ENCODE results near the gene ATP8A2.

ATP8A2 gene

DNA sequence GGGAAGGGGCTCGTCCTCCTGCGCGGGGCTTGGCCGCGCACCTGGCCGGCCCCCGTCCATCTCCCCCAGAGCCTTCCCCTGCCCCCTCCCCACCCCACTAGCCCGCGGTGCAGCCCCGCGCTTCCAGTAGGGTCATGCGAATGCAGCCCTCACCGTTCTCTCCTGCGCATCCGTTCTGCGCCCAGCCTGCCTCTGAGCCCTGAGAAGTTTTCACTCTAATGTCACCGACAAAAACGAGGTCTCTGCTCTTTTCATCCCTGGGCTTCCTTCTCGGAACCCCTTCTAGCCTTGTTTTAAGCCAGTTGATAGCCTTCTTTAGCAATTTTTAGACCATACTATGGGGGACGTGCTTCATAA is 97.4 kb downstream of the ATP8A2 start:
- Histone ChIP-seq H3K79me2 (no peaks in the 10 kb centered on the region), H3K4me2 (ENCODE audit: low read length) (no peak overlapping the region), H3K4me3 (ENCODE audit: low read depth, low read length) (no peak overlapping the region), H2AFZ (no peak overlapping the region), H3K9ac (no peak overlapping the region), H3K36me3 (ENCODE audit: control insufficient read depth, insufficient read depth, low read length) (no peaks in the 10 kb centered on the region), H3K27me3 (ENCODE audit: control insufficient read depth, insufficient read depth, low read length) (peaks cover 3% of the 10 kb centered on the region), H3K27ac (no peak overlapping the region), H3K9me3 (ENCODE audit: control insufficient read depth, low read length) (no peaks in the 10 kb centered on the region), H3K4me1 (no peaks in the 10 kb centered on the region)
- TF ChIP-seq, protein P1, sequence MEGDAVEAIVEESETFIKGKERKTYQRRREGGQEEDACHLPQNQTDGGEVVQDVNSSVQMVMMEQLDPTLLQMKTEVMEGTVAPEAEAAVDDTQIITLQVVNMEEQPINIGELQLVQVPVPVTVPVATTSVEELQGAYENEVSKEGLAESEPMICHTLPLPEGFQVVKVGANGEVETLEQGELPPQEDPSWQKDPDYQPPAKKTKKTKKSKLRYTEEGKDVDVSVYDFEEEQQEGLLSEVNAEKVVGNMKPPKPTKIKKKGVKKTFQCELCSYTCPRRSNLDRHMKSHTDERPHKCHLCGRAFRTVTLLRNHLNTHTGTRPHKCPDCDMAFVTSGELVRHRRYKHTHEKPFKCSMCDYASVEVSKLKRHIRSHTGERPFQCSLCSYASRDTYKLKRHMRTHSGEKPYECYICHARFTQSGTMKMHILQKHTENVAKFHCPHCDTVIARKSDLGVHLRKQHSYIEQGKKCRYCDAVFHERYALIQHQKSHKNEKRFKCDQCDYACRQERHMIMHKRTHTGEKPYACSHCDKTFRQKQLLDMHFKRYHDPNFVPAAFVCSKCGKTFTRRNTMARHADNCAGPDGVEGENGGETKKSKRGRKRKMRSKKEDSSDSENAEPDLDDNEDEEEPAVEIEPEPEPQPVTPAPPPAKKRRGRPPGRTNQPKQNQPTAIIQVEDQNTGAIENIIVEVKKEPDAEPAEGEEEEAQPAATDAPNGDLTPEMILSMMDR (IDR thresholded peaks at IDR 0.05): no peak

DNA sequence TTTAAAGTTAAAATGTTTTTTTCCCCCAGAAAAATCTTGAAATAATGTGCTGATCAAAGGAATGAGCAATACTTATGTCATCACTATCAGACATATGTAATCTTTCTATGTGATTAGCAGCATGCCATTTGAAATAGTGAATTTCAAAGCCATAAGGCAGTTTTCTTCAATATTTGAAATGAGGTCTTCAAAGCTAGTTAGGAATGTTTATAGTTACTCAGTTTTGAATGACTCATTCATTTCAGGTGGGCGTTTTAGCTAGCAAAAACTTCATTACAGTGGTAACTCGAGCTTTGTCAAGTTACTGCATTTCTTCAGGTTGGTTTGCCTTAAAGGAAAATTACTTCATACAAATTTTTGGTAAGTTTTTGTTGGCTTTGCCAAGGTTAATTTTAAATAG is 102.1 kb downstream of the ATP8A2 start:
- no peak overlapping the region for H3K9ac ChIP-seq
- H3K4me2 ChIP-seq (ENCODE audit: low read length): no peak overlapping the region
- no peaks in the 10 kb centered on the region for H3K36me3 ChIP-seq (ENCODE audit: control insufficient read depth, insufficient read depth, low read length)
- no peaks in the 10 kb centered on the region for H3K79me2 ChIP-seq
- TF ChIP-seq, protein P1 (IDR thresholded peaks at IDR 0.05): no peak
- H2AFZ ChIP-seq: no peak overlapping the region
- H3K27me3 ChIP-seq (ENCODE audit: control insufficient read depth, insufficient read depth, low read length): peaks cover 3% of the 10 kb centered on the region
- no peaks in the 10 kb centered on the region for H3K4me1 ChIP-seq
- no peak overlapping the region for H3K4me3 ChIP-seq (ENCODE audit: low read depth, low read length)
- no peaks in the 10 kb centered on the region for H3K9me3 ChIP-seq (ENCODE audit: control insufficient read depth, low read length)
- H3K27ac ChIP-seq: no peak overlapping the region

DNA sequence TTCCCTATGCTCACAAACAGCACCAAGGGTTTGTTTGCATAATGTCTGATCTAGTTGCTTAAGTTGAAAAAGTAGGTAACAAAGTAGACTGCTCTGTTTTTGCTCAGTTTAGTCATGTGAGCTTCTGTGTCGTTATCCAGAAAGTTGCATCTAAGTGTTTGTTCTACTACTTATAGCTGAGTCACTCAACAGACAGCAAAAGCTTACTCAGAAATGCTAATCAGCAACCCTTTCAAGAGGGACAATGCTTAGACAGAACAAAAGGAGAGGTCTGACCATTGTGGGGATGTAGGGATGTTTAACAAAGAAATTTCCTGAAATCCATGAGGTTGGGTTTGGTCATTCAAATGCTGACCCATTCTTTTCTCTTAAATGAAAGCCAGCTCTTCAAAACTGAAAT is 106.4 kb downstream of the ATP8A2 start:
- Histone ChIP-seq H3K4me1 (no peaks in the 10 kb centered on the region), H3K79me2 (no peaks in the 10 kb centered on the region), H3K9me3 (ENCODE audit: control insufficient read depth, low read length) (no peaks in the 10 kb centered on the region), H3K9ac (no peak overlapping the region), H3K27ac (no peak overlapping the region), H3K4me3 (ENCODE audit: low read depth, low read length) (no peak overlapping the region), H3K36me3 (ENCODE audit: control insufficient read depth, insufficient read depth, low read length) (no peaks in the 10 kb centered on the region), H3K4me2 (ENCODE audit: low read length) (no peak overlapping the region), H2AFZ (no peak overlapping the region), H3K27me3 (ENCODE audit: control insufficient read depth, insufficient read depth, low read length) (no peaks in the 10 kb centered on the region)
- TF ChIP-seq, protein P1 (IDR thresholded peaks at IDR 0.05): no peak

DNA sequence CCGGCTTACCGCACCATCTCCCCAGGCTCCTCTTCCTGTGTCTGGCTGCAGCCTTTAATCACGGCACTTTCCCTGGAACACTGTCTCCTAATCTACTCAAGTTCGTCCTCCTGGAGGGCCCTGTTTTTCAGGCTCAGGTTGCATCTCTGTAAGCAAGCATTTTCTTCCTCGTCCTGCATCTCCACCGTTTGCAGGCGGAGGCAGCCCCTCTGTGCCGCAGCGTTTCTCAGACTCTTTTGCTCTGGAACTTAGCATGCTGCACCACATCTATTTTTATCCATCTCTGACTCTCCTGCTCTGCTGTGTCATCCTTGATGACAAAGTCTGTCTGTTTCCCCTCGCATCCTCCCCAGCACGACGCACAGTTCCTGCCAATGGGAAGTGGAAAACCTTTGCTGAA is 117.5 kb downstream of the ATP8A2 start:
- no peaks in the 10 kb centered on the region for H3K27me3 ChIP-seq (ENCODE audit: control insufficient read depth, insufficient read depth, low read length)
- H3K9me3 ChIP-seq (ENCODE audit: control insufficient read depth, low read length): no peaks in the 10 kb centered on the region
- no peak overlapping the region for H3K9ac ChIP-seq
- no peak overlapping the region for H3K4me3 ChIP-seq (ENCODE audit: low read depth, low read length)
- H3K4me1 ChIP-seq: no peaks in the 10 kb centered on the region
- H3K36me3 ChIP-seq (ENCODE audit: control insufficient read depth, insufficient read depth, low read length): no peaks in the 10 kb centered on the region
- H3K27ac ChIP-seq: no peak overlapping the region
- TF ChIP-seq, protein P1 (IDR thresholded peaks at IDR 0.05): no peak
- no peak overlapping the region for H3K4me2 ChIP-seq (ENCODE audit: low read length)
- H3K79me2 ChIP-seq: no peaks in the 10 kb centered on the region
- no peak overlapping the region for H2AFZ ChIP-seq

DNA sequence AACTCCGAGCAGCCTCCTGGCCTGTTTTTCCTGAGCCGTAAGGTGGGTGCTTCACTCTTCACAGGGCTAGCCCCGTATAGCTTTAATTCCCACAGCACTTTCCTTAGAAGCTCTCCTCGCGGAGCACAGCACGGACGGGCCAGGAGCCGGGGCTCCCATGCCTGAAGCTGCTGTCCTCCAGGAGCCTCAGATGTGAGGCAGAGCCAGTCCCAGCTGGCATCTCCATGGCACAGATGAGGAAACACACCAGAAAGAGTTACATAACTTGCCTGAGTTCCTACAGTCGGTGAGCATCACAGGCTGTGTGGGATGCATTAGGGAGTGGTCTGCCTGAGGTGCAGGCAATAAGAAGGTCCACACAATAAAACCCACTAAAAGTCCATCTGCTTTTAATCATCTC is 118.5 kb downstream of the ATP8A2 start:
- no peak overlapping the region for H3K4me3 ChIP-seq (ENCODE audit: low read depth, low read length)
- no peak overlapping the region for H3K4me2 ChIP-seq (ENCODE audit: low read length)
- no peak overlapping the region for H2AFZ ChIP-seq

More for the DNA sequence above, 118.5 kb downstream of the ATP8A2 start:
- no peaks in the 10 kb centered on the region for H3K36me3 ChIP-seq (ENCODE audit: control insufficient read depth, insufficient read depth, low read length)
- H3K27ac ChIP-seq: no peak overlapping the region
- TF ChIP-seq, protein P1 (IDR thresholded peaks at IDR 0.05): no peak
- H3K4me1 ChIP-seq: no peaks in the 10 kb centered on the region
- H3K9me3 ChIP-seq (ENCODE audit: control insufficient read depth, low read length): no peaks in the 10 kb centered on the region
- H3K9ac ChIP-seq: no peak overlapping the region
- no peaks in the 10 kb centered on the region for H3K27me3 ChIP-seq (ENCODE audit: control insufficient read depth, insufficient read depth, low read length)
- no peaks in the 10 kb centered on the region for H3K79me2 ChIP-seq

Measured in parathyroid adenoma (tissue), 2 donors.